GM21526 (cell line): ENCODE measurements around the gene BLTP3B.

Source experiments
- ATAC-seq: cut with Tn5 transposase; IDR thresholded peaks from one replicate; pipeline ENCODE4 v1.9.1; 2021; ENCODE audit warnings: moderate library complexity; ENCODE audit not compliant: unreplicated experiment, low FRiP score

Gene BLTP3B

DNA sequence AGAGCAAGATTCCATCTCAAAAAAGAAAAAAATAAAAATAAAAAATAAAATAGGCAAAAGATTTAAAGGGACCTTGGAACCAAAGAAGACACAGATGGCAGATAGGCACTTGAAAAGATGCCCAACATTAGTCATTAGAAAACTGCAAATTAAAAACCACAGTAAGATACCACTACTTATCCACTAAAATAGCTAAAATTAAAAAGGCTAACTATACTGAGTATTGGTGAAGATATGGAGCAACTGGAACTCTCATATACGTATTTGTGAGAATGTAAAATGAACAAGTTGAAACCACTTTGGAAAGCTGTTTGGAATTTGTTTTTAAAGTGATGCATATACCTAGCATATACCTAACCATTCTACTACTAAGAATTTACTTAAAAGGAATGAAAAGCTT, 22.3 kb downstream of the BLTP3B start:
- ATAC-seq, result no peak

- no peak for ATAC-seq
Measured at GRCh38 chr12:100115291-100115690, 27.4 kb downstream of the BLTP3B start.

DNA sequence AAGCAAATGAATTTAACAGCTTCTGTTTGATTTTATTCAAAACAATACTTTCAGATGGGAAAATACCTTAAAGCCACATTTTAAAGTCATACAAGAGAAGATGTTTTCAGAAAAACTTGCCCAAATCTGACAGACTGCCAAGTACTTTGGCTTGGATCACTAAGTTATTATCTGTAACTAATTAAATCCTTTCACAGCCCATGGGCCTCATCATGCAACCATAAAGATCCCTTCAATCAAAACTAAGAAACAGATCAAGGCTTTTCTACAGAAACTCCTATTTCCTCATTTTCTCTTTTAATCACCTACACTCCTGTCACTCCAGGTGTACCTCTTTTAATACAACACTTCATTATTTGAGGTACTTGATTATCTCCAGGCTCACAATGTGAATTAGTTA, 28.1 kb downstream of the BLTP3B start:
- no peak for ATAC-seq

DNA sequence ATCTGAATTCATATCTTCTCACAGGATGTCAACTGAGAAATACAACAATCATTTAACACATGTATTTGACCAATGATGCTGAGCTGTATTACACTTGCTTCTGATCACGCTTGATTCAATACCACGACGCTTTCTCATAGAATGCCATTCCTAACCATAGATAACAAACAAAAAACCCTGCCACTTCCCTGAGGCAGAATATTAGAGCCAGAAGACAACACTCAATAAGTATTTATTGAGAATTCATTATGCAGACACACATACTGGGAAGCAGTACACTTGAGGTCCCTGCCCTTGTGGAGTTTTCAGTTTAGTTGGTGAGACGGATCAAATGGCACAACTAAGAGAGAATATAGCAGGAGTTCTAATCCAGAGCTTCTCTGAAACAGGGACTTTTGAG, 32.4 kb downstream of the BLTP3B start:
- no peak for ATAC-seq

- ATAC-seq, result no peak
Measured at GRCh38 chr12:100106861-100107260, 35.8 kb downstream of the BLTP3B start.

GRCh38 chr12:100105661-100106060, 37.0 kb downstream of the BLTP3B start:
- no peak for ATAC-seq

DNA sequence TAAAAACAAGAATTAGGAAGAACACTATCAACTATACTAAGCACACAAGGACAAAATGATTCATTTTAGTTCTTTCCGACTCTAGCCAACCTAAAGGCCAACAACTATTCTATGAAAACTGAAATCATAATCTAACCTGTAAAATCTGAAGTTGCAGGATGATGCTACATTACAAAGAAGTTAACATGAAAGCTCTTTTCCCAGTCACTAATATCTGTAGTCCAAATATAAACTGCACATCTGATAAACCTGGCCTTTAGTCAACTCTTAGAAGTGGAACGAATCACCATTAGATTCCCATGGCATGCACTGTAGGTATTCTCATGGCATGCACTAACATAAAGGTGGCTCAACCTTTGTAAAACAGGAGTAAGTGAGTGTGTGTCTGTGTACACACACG, 41.7 kb downstream of the BLTP3B start:
- no peak for ATAC-seq
